ENCODE measurements around the gene RNGTT. TPM values are rescaled to one million over a fixed set of nuclear protein-coding genes. Genes with fewer than 3 reads are reported as not detected.
"Not testable (repeated sequence)": the region's sequence is repeated elsewhere in the genome, so short reads cannot be mapped to it uniquely, and the experiment has no call there.

The RNGTT gene
- total RNA-seq, 1 donor from 2014 or later: 13.1 TPM

DNA sequence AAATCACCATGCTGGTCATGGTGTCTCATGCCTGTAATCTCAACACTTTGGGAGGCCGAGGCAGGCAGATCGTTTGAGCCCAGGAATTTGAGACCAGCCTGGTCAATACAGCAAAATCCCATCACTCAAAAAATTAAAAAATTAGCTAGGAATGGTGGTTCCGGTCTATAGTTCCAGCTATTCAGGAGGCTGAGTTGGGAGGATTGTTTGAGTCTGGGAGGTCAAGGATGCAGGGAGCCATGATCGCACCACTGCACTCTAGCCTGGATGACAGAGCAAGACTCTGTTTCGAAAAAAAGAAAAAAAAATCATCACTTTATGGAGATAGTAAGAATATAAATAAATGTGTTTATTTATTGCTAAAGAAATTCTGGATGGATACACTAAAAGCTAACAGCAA, 124.1 kb downstream of the RNGTT start:
- TF ChIP-seq, protein P1, sequence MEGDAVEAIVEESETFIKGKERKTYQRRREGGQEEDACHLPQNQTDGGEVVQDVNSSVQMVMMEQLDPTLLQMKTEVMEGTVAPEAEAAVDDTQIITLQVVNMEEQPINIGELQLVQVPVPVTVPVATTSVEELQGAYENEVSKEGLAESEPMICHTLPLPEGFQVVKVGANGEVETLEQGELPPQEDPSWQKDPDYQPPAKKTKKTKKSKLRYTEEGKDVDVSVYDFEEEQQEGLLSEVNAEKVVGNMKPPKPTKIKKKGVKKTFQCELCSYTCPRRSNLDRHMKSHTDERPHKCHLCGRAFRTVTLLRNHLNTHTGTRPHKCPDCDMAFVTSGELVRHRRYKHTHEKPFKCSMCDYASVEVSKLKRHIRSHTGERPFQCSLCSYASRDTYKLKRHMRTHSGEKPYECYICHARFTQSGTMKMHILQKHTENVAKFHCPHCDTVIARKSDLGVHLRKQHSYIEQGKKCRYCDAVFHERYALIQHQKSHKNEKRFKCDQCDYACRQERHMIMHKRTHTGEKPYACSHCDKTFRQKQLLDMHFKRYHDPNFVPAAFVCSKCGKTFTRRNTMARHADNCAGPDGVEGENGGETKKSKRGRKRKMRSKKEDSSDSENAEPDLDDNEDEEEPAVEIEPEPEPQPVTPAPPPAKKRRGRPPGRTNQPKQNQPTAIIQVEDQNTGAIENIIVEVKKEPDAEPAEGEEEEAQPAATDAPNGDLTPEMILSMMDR (IDR thresholded peaks at IDR 0.05): no peak
- Mint-ChIP-seq H3K4me3 (ENCODE audit: unreplicated experiment) (no peak overlapping the region), H3K27ac (ENCODE audit: unreplicated experiment) (no peak overlapping the region), H3K36me3 (ENCODE audit: low read depth) (peaks cover 2% of the 10 kb centered on the region), H3K27me3 (ENCODE audit: low read depth) (no peaks in the 10 kb centered on the region), H3K4me1 (ENCODE audit: low read depth) (peaks cover 37% of the 10 kb centered on the region), H3K9me3 (ENCODE audit: low read depth) (peaks cover 5% of the 10 kb centered on the region)
- no peak for DNase-seq (ENCODE audit: low spot score)

DNA sequence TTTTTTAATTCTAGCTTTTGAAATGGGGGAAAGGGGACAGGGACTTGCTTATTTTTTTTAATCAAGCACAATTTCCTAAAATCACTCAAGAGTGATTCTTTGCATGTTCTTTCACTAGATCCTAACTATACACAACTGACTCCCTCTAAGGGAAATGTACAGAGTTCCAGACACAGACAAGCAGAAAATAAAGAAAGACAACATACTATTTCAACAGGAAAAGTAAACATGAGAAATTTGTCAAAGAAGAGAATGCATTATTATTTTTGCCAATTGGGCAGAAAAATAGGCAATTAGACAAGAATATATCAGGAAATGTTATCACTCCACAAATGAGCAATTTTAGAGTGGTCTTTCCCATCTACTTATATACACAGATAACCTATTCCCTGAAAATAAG, 128.2 kb downstream of the RNGTT start:
- DNase-seq (ENCODE audit: low spot score): no peak
- Mint-ChIP-seq H3K4me3 (ENCODE audit: unreplicated experiment) (no peak overlapping the region), H3K27ac (ENCODE audit: unreplicated experiment) (no peak overlapping the region), H3K9me3 (ENCODE audit: low read depth) (peaks cover 28% of the 10 kb centered on the region), H3K27me3 (ENCODE audit: low read depth) (no peaks in the 10 kb centered on the region), H3K4me1 (ENCODE audit: low read depth) (peaks cover 5% of the 10 kb centered on the region), H3K36me3 (ENCODE audit: low read depth) (peaks cover 24% of the 10 kb centered on the region)
- TF ChIP-seq, protein P1 (IDR thresholded peaks at IDR 0.05): no peak

DNA sequence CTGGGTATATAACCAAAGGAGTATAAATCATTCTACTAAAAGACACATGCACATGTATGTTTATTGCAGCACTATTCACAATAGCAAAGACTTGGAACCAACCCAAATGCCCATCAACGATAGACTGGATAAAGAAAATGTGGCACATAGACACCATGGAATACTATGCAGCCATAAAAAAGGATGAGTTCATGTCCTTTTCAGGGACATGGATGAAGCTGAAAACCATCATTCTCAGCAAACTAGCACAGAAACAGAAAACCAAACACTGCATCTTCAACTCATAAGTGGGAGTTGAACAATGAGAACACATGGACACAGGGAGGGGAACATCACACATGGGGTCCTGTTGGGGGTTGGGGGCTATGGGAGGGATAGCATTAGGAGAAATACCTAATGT, 130.3 kb downstream of the RNGTT start:
- Mint-ChIP-seq H3K9me3 (ENCODE audit: low read depth) (peaks cover 32% of the 10 kb centered on the region), H3K36me3 (ENCODE audit: low read depth) (peaks cover 37% of the 10 kb centered on the region)
- H3K27ac Mint-ChIP-seq (ENCODE audit: unreplicated experiment); H3K4me3 Mint-ChIP-seq (ENCODE audit: unreplicated experiment); H3K4me1 Mint-ChIP-seq (ENCODE audit: low read depth); H3K27me3 Mint-ChIP-seq (ENCODE audit: low read depth); DNase-seq (ENCODE audit: low spot score): not testable (repeated sequence)

DNA sequence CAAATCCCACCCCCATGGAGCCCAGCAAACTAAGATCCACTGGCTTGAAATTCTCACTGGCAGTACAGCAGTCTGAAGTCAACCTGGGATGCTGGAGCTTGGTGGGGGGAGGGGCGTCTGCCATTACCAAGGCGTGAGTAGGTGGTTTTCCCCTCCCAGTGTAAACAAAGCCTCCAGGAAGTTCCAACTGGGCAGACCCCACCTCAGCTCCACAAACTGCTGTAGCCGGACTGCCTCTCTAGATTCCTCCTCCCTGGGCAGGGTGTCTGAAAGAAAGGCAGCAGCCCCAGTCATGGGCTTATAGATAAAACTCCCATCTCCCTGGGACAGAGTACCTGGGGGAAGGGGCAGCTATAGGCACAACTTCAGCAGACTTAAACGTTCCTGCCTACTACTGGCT, 135.8 kb downstream of the RNGTT start:
- Mint-ChIP-seq H3K36me3 (ENCODE audit: low read depth) (peaks cover 27% of the 10 kb centered on the region), H3K9me3 (ENCODE audit: low read depth) (peaks cover 24% of the 10 kb centered on the region), H3K4me1 (ENCODE audit: low read depth) (peaks cover 11% of the 10 kb centered on the region)
- not testable (repeated sequence) for H3K27me3 Mint-ChIP-seq (ENCODE audit: low read depth); DNase-seq (ENCODE audit: low spot score); H3K4me3 Mint-ChIP-seq (ENCODE audit: unreplicated experiment); H3K27ac Mint-ChIP-seq (ENCODE audit: unreplicated experiment)

DNA sequence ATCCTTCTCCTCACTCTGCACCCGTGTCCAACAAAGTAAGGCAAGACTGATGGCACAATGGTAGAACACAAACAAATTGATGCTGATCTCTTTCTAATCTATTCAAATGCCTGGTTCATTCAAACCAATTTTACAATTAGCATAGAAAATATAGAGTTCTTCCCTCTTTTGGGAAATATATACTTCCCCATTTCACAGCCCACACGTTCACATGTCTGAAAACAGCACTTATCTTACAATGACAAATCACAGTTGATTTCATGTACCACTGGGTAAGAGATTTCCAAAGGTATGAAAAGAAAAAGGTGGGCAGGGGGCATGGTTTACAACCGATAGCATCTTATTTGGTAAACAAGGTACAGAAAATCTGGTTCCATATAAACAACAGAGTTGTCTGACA, 137.6 kb downstream of the RNGTT start:
- TF ChIP-seq, protein P1 (IDR thresholded peaks at IDR 0.05): no peak
- peaks cover 18% of the 10 kb centered on the region for H3K36me3 Mint-ChIP-seq (ENCODE audit: low read depth)
- H3K4me3 Mint-ChIP-seq (ENCODE audit: unreplicated experiment): no peak overlapping the region
- DNase-seq (ENCODE audit: low spot score): no peak
- H3K27me3 Mint-ChIP-seq (ENCODE audit: low read depth): no peaks in the 10 kb centered on the region
- peaks cover 11% of the 10 kb centered on the region for H3K4me1 Mint-ChIP-seq (ENCODE audit: low read depth)
- H3K27ac Mint-ChIP-seq (ENCODE audit: unreplicated experiment): no peak overlapping the region
- peaks cover 11% of the 10 kb centered on the region for H3K9me3 Mint-ChIP-seq (ENCODE audit: low read depth)

DNA sequence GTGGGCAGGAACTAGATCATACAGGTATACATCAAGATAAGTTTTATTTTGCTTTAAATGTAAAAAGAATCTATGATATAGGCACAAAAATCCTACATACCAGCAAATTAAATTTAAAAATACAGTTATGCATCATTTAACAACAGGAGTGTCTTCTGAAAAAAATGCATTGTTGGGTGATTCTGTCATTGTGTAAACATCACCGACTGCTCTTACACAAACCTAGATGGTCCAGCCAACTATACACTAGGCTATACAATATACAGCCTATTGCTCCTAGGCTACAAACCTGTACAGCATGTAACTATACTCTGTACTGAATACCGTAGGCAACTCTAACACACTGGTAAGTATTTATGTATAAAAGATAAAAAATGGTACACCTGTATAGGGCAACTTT, 139.4 kb downstream of the RNGTT start:
- Mint-ChIP-seq H3K36me3 (ENCODE audit: low read depth) (peaks cover 5% of the 10 kb centered on the region), H3K27me3 (ENCODE audit: low read depth) (no peaks in the 10 kb centered on the region), H3K27ac (ENCODE audit: unreplicated experiment) (no peak overlapping the region), H3K4me3 (ENCODE audit: unreplicated experiment) (no peak overlapping the region), H3K4me1 (ENCODE audit: low read depth) (peaks cover 11% of the 10 kb centered on the region), H3K9me3 (ENCODE audit: low read depth) (no peaks in the 10 kb centered on the region)
- TF ChIP-seq, protein P1 (IDR thresholded peaks at IDR 0.05): no peak
- DNase-seq (ENCODE audit: low spot score): no peak
